ENCODE data around the gene ARHGAP29.

ARHGAP29 gene

DNA sequence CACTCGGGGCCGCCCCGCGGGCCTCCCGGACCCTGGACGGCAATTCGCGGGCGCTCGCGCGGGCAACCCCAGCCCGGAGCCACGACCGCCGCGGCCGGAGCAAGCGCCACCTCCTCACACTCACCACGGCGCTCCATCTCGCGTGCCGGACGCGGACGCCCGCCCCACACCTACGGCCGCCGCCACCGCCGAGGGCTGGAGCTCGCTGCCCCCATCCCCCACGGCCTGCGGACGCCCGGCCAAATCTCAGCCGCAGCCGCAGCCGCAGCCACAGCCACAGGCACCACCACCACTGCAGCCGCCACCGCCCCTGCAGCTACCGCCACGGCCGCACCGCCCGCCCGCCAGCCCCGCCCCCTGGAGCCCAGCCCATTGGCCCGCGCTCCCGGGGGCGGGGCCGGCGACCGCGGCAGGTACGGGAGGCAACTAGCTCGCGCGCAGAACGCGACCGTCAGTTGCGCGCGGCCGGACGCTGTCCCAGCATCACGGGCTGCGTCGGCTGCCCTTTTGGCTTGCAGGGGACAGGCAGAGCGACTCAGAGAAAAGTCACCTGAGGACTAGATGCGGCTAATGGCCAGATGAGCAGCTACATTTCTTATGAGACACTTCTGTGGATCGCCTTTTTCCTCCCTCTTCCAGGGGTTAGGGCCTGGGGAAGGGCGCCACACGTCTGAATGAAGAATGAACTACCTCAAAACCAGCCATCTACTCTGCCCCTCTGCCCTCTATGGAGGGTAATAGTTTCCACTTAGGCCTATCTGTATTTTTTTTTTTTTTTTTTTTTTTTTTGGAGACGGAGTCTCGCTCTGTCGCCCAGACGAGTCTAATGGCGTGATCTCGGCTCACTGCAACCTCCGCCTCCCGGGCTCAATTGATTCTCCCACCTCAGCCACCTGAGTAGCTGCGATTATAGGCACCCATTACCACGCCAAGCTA, at the start of gene ARHGAP29:
Gene ARHGAP29, minus strand, starts transcription at position 294 of the 936 bp plus-strand sequence. CDS start 5,973 bp downstream, outside the sequence.
- DNase-seq: peak; percentile 57

- DNase-seq: no peak
Measured at GRCh38 chr1:94286864-94287437, 49.6 kb upstream of the ARHGAP29 start.

DNA sequence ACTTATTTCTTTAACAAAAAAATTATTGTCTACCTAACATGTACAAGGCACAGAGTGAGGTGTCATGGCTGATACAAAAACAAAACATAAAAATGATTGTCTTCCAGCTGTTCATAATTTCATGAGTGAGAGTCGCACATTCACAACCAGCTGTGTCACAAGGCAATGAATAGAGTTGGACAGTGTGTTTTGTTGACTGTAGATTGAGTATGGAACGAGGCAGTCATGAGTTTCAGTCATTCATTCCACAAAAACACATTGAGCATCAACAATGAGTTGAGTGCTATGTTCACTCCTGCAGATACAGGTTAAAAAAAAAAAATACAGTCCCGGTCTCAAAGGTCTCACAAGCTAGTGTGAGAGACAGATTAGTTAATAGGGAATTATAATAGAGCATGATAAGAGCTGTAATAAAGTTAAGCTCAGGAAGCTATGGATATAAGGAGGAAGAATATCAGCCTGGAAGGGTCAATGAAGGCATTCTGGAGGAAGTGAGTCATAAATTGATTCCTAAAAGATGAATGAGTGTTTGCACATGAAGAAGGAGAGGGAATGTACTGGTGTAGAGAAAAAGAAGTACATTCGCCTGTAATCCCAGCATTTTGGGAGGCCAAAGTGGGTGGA, 47.8 kb upstream of the ARHGAP29 start:
- DNase-seq: no peak

DNA sequence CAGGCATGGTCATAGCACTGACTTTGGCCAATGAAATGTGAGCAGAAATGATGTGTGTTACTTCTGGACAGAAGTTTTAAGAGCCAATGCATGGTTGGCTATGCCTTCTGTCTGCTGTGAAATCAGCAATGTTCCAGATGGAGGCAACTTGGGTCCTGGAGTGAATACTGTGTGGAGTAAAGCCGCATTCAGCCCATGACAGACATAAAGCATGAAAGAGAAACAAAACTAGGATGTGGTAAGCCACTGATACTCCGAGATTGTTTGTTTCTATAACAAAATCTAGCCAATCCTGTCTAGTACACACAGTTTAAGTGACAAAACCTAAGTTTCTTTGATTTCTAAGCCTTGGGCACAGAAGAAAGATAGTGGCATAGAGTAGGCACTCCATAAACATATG, 47.1 kb upstream of the ARHGAP29 start:
- DNase-seq: no peak

DNA sequence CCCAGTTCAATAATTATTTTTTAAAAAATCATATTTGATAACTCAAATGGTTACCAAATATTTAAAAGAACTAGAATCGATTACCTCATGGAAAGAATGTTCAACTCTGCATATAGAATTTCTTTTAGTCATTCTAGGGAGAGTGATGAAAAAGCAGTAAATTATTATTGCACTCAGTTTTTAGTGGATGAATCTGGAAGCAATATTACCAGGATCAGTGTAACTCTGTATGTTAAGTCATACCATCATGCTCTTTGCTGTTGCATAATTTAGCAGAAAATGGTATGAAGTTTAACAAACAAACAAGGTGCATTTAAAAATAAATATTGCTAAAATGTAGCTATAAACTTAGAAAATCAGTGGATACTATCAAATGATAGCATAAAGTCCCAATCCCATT, 46.1 kb upstream of the ARHGAP29 start:
- DNase-seq: no peak

DNA sequence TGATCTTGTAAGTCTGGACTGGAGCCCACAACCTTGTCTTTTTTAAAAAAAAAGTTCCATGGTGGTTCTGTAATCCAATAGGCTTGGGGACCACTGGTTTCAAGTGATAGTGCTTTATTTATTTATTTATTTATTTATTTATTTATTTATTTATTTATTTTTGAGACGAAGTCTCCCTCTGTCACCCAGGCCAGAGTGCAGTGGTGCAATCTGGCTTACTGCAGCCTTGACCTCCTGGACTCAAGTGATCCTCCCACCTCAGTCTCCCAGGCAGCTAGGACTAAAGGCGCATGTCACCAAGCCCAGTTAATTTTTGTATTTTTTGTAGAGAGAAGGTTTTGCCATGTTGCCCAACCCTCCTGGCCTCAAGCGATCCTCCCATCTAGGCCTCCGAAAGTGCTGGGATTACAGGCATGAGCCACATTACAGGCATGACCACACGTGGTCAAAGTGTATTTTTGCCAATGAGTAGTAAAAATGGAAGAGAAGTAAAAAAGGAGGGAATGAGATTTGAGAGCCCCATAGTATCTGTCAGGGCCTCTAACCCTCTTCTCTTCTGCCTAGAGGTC, 44.8 kb upstream of the ARHGAP29 start:
- no peak for DNase-seq

DNA sequence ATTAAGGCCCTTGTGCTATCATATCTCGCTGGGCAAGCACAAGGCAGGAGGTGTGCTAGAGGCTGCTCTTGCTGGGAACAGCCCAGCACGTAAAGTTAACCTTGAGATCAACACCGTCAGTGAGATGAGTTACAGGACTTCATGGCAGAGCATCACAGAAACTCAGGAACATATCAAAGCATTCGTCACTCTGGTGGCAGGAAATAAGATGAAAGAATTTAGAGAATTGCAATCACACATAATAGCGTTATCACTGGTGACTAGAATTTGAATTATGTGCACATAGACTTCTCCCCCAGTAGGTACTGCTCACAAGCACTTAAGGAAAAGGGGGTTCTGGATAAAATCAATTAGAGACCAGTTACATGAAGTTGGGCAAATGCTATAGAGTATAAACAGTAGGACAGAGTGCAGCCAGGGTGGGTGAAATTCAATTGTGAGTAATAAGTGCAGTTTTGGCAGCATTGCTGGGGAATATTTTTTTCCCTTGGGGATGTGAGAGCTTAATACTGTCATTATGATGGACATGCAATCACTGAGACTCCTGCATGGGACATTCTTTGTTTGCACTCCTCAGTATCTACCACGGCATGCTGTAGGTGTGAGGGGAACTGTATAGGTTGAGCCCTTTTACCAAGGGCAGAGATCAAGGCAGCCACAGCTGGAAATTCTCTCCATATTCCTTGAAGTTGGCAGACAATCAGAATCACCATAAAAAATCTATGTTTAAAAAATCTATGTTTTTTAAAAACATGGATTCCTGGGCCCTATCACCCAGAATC, 44.2 kb upstream of the ARHGAP29 start:
- no peak for DNase-seq

- DNase-seq: no peak
Measured at GRCh38 chr1:94280541-94280940, 43.2 kb upstream of the ARHGAP29 start.

DNA sequence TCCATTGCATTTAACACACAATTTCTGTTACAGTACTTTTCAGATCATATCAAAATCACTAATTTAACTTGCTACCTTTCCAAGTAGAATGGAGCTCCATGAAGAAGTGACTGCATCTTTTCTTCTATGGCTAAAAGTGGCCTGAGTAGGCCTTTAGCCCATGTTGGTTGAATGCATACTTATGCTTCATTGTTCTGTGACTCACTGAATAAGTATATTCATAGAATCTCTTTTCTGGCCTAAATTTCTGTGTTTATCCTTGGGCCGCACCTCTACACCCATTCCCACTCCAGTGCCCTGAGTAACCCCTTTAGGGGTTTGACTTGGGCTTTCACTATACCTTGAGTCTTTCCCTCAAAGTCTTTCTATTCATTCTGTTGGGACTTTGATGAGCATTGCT, 42.1 kb upstream of the ARHGAP29 start:
- DNase-seq: no peak

- DNase-seq: no peak
Measured at GRCh38 chr1:94279038-94279437, 41.7 kb upstream of the ARHGAP29 start.

- DNase-seq: no peak
Measured at GRCh38 chr1:94276988-94277434, 39.6 kb upstream of the ARHGAP29 start.

DNA sequence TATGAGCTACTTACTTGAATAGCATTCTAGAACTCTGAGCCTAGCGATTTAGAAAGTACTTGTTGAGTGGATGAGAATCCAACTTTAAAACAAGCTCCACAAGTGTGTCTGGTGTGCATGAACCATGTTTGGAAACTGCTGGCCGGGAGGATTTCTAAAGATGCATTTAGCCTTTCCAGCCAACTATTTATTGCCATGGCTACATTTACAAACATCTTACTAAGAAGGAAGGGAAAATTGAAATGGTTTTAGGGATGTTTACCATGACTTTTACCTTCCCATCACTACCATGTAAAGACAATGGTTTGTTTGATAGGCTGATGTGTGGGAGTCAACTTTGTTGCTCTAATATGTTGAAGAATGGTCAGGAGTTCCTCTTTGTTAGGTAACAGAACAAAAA, 37.7 kb upstream of the ARHGAP29 start:
- DNase-seq: no peak

DNA sequence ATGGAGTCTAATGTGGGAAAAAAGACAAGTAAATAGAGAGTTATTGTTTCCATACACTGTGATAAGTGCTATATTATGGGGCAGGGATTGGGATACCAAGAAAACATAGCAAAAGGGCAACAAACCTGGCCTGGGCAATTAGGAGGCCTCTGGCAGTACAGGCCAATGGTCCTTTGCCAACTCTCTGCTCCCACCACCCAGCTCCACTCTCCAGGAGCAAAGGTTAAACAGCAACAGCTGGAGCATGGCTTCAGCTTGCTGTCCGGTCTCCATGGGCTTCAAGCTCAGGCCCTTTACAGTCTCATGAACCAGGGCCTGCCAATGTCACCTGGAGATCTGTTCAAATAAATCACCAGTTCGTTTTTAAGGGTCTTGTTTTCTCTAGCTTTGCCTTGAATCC, 37.2 kb upstream of the ARHGAP29 start:
- DNase-seq: no peak

DNA sequence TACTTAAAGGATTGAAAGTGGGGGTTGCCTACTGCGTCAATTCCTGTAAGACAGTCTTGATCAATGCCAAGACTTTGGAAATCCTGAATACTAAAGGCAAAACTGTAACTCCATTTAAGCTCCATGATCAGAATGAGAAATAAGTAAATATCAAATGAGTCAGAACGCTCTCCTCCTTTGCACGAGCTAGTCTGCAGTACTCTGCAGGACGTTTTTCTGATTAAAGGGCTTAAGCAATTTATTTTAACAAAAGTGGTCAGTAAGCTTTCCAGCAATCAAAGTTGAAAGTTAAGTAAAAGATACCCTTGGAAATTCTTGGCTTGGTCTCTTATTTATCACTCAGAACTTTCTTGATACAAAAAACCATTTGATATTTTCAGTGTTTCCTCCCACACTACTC, 35.7 kb upstream of the ARHGAP29 start:
- no peak for DNase-seq

DNA sequence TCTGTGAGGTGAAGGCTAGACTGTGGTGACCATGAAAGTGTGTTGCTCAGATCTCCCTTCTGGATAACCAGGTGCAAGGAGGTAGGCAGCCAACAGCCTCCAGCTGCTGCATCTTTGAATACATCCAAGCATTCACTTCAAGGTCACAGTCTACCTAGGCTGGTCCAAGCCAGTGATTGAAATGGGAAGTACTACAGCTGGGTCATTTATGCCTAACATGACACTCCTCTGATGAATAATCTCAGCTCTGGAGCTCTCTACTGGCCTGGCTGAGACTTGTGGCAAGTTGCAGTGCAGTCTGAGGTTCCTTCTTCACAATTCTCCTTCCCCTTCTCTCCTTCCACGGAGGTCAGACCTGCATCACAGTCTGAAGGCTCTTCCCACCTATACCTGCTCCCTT, 35.0 kb upstream of the ARHGAP29 start:
- no peak for DNase-seq

GRCh38 chr1:94271373-94271772, 34.0 kb upstream of the ARHGAP29 start:
- no peak for DNase-seq

- DNase-seq: no peak
Measured at GRCh38 chr1:94270801-94271203, 33.4 kb upstream of the ARHGAP29 start.

DNA sequence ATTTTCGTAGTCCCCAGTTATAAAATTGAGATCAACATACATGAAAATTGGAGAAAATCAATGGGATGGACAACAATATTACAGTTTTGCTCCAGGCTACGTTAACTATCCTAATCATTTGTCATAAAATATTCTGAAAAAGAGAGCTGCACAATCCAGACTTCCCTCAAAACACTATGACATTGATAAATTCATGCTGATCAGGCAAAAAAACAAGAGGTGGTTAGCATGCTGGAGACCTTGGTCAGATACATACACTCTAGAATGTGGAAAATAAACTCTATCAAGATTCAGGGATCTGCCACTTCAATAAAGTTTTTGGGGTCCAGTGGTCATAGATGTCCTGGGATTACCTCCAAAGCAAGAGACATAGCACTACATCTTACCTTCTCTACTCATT, 32.5 kb upstream of the ARHGAP29 start:
- DNase-seq: no peak

DNA sequence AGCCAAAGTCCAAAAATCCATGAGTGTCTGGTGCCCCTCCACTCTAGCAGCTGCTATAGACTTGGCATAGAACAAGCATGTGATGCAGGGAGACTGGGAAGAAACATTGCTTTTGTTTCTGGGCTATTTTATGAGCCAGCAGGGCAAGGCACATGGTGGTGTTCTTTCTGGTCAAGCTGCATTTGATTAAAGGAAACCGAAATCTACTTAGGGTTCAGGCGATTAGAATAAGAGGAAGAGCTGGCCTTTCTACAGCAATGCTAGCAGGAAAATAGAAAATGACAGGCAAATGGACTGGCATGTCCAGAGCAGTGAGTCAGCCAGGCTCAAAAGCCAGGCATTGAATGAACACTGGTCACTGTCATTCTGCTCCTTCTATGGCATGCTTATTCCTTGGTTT, 28.5 kb upstream of the ARHGAP29 start:
- DNase-seq: no peak

DNA sequence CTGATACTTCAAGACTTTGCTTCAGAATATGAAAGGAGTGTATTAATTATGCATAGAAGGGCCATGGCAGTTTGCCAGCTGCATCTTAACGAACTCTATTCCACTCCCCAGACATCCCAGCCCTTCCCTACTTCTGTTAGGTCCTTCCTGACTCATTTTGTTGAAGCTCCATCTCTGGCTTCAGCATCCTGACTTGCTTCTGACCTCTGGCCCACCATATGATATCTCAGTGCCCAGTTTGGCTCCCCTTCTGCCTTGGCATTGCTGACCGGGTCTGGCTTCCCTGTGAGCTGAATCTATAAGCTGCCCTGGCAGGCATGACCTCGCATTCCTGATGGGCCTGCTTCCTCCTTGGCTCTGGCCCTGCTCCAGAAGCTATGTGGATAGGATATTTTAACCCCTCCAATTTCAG, 27.6 kb upstream of the ARHGAP29 start:
- no peak for DNase-seq

- DNase-seq: no peak
Measured at GRCh38 chr1:94260635-94261387, 23.4 kb upstream of the ARHGAP29 start.
